Spleen (tissue), 7 donors: ENCODE results near the gene S100A3.
A peak's percentile ranks its signal among the peaks of the same experiment; 100 is the strongest.

Experiments
- CTCF ChIP-seq, 11 experiments: fragments of 200-600 bp in 7 of 11; fragments of 450-650 bp in 4 of 11; sonication (generic) in 4 of 11; IDR thresholded peaks in 8 of 11; conservative IDR thresholded peaks in 3 of 11; 1 replicate in 7 of 11; 2 replicates in 4 of 11; pipeline versions ENCODE4 v1.4.0 to v1.8.0; 2016 to 2021; ENCODE audit warnings: antibody characterized with exemption in 11 of 11, inconsistent platforms in 4 of 11, mild to moderate bottlenecking in 1 of 11
- POLR2A ChIP-seq, 3 donors: fragments of 450-650 bp; IDR thresholded peaks; one replicate each; pipeline ENCODE4 v1.5.1; 2017; ENCODE audit warnings: antibody characterized with exemption in 3 of 3, mild to moderate bottlenecking in 1 of 3
- donor health status: DM: no; HTN: no; CAD: no; lungs with moderate emphysema.
- donor health status: DM: no; HTN: no; CAD: no.
- donor health status: DM: no; HTN: no; CAD: no.

GRCh38 chr1:153532769-153533599 is 16.1 kb downstream of the S100A3 start:
- TF ChIP-seq CTCF (IDR thresholded peaks at IDR 0.05 in 8 of 11, conservative IDR thresholded peaks at IDR 0.05 in 3 of 11) (peak; percentile 54 to 93 (median 79)), POLR2A (IDR thresholded peaks at IDR 0.05) (no peak)
